ENCODE data around the gene ANKFY1.
"Not testable (repeated sequence)": the region's sequence is repeated elsewhere in the genome, so short reads cannot be mapped to it uniquely, and the experiment has no call there.

ANKFY1 gene

GRCh38 chr17:4266550-4266949, 2.8 kb upstream of the ANKFY1 start:
- DNase-seq (ENCODE audit: extremely low spot score) = no peak
- ChIA-PET POLR2A (no interaction called here), CTCF (interaction anchor here (1.1 to 2.2 kb wide), 3 partner anchors 9 to 66 kb away, joined by 3 to 7 read pairs (median 5); no protein-coding TSS in a partner anchor)
- no peak for TF ChIP-seq CTCF (IDR thresholded peaks at IDR 0.05; ENCODE audit: control extremely low read depth, extremely low read depth, low read depth, missing control alignments)

DNA sequence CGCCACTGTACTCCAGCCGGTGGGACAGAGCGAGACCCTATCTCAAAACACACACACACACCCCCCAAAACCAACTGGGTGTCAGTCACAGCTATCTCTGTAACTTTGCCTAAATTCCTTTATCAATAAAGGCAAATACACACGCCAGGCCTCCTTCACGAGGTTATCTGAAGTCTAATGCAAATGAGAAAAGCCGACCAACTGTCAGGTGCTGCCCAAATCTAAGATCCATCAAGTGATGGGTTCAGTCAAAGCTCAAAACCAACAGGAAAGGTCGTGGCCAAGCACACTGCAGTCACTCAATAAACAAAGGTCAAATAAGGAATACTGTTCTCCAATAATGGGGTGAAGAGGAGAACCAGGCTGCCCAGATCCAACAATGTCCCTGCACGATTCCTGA, 1.1 kb downstream of the ANKFY1 start:
- ChIA-PET POLR2A (interaction anchor here (0.6 kb wide), 1 partner anchor 11 kb away, joined by 3 read pairs; no protein-coding TSS in a partner anchor), CTCF (interaction anchor here (0.9 to 7.5 kb wide), 3 partner anchors 12 to 30 kb away, joined by 3 to 72 read pairs (median 3); no protein-coding TSS in a partner anchor)
- DNase-seq (ENCODE audit: extremely low spot score) = no peak
- no peak for TF ChIP-seq CTCF (IDR thresholded peaks at IDR 0.05; ENCODE audit: control extremely low read depth, extremely low read depth, low read depth, missing control alignments)

- no peak for DNase-seq (ENCODE audit: extremely low spot score)
- TF ChIP-seq CTCF (IDR thresholded peaks at IDR 0.05; ENCODE audit: control extremely low read depth, extremely low read depth, low read depth, missing control alignments) = no peak
- ChIA-PET POLR2A (no interaction called here), CTCF (interaction anchor here (3.5 to 7.5 kb wide), 2 partner anchors 10 to 151 kb away, joined by 12 to 72 read pairs; no protein-coding TSS in a partner anchor)
Measured at GRCh38 chr17:4261452-4261851, 2.3 kb downstream of the ANKFY1 start.

DNA sequence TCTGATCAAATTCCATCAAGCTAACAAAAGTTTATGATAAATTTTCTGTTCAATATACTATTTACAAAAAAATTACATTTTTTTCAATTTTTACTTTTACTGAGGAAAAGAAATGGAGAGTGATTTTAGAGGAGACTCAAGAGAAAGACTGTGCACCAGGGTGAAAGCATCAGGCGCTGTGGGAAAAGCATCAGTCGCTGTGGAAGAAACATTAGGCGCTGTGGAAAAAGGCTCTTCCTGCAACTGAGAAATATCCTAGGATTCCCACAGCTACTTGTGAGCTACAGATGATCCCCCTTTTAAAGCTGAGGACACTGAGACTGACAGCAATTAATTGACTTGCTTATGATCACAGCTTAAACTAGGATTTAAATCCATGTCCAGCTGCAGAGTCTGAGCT, 4.9 kb downstream of the ANKFY1 start:
- CTCF ChIA-PET = interaction anchor here (0.9 to 7.5 kb wide), 8 partner anchors 8 to 154 kb away, joined by 3 to 72 read pairs (median 6); no protein-coding TSS in a partner anchor
- POLR2A ChIA-PET = interaction anchor here (0.6 kb wide), 1 partner anchor 111 kb away, joined by 7 read pairs; no protein-coding TSS in a partner anchor
- TF ChIP-seq CTCF (IDR thresholded peaks at IDR 0.05; ENCODE audit: control extremely low read depth, extremely low read depth, low read depth, missing control alignments) = no peak
- no peak for DNase-seq (ENCODE audit: extremely low spot score)

GRCh38 chr17:4256952-4257351, 6.8 kb downstream of the ANKFY1 start:
- TF ChIP-seq CTCF (IDR thresholded peaks at IDR 0.05; ENCODE audit: control extremely low read depth, extremely low read depth, low read depth, missing control alignments) = no peak
- ChIA-PET POLR2A (no interaction called here), CTCF (interaction anchor here (0.8 to 7.5 kb wide), 7 partner anchors 6 to 99 kb away, joined by 3 to 72 read pairs (median 7); no protein-coding TSS in a partner anchor)
- no peak for DNase-seq (ENCODE audit: extremely low spot score)

GRCh38 chr17:4255271-4255670, 8.5 kb downstream of the ANKFY1 start:
- POLR2A ChIA-PET = interaction anchor here (0.7 kb wide), 2 partner anchors 15 to 87 kb away, joined by 3 to 8 read pairs; no protein-coding TSS in a partner anchor
- CTCF ChIA-PET = interaction anchor here (0.9 to 2.1 kb wide), 4 partner anchors 8 to 39 kb away, joined by 3 to 10 read pairs (median 5); no protein-coding TSS in a partner anchor

DNA sequence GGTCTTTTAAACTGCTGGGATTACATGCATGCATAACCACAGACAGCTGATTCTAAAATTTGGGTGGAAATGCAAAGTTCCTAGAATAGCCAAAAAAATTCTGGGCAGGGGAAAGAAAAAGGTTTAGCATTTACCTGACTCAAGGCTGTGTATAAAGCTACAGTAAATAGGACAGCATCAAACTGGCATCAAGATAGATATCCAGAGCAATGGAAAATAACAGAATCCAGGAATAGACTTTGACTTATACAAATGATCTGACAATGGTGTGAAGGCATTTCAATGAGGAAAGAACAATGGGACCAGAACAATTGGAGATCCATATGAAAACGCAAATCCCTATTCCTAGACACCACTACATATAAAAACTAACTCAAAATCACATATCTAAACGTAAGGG, 12.9 kb downstream of the ANKFY1 start:
- DNase-seq (ENCODE audit: extremely low spot score) = no peak
- ChIA-PET POLR2A (no interaction called here), CTCF (interaction anchor here (0.7 to 5.3 kb wide), 14 partner anchors 10 to 337 kb away, joined by 3 to 72 read pairs (median 4); partner anchors contain the start of gene ANKFY1)
- no peak for TF ChIP-seq CTCF (IDR thresholded peaks at IDR 0.05; ENCODE audit: control extremely low read depth, extremely low read depth, low read depth, missing control alignments)

More at GRCh38 chr17:4255271-4255670, 8.5 kb downstream of the ANKFY1 start:
- DNase-seq (ENCODE audit: extremely low spot score) = not testable (repeated sequence)
